Measurements from ENCODE around the gene NCAM2. TPM values are rescaled to one million over a fixed set of nuclear protein-coding genes. Genes with fewer than 3 reads are reported as not detected.

The NCAM2 gene
- total and polyA plus RNA-seq, 2 of the 4 experiments (the other 2 are of a cell fraction) = 2.7 to 5.0 TPM

DNA sequence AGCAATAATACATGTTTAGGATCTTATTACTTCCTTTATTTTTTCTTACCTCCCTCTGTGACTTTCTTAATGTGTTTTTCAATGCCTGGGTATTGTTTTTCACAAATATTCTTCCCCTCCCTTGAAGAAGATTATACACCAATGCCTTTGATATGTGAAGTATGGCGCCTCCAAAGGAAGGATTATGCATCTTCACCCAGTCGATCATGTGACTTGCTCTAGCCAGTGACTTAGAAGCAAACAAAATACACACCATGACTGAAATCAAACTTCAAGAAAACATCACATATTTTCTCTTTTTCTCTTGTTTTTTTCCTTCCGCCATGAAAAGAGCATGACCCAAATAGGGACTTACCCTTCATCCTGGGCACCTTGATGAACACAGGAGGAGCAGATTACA lies 297.1 kb downstream of the NCAM2 start:
- H3K9me1 ChIP-seq (ENCODE audit: insufficient read depth, low read length) = no peaks in the 10 kb centered on the region; the same call in 1 of the 2 replicates
- no CpG with 5 or more reads among the region's 3 CpGs for WGBS, 2 experiments (ENCODE audit: extremely low coverage in 2 of 2, insufficient read length in 1 of 2)
- H3K27ac ChIP-seq (ENCODE audit: insufficient read depth, low read length) = no peak overlapping the region
- no peak overlapping the region for H3K4ac ChIP-seq (ENCODE audit: low read depth, low read length)
- H2AFZ ChIP-seq (replicated peaks; ENCODE audit: low read length, poor library complexity) = no peak overlapping the region
- CTCF ChIA-PET = no interaction called here
- H4K91ac ChIP-seq (ENCODE audit: insufficient read depth, low read depth, low read length) = no peak overlapping the region
- DNase-seq (no peak), ATAC-seq (ENCODE audit: low read depth) (no peak)
- in situ Hi-C loops (cut with MboI; ENCODE audit: low sequenced_read_pairs) = no loop called here
- no peak overlapping the region for H4K5ac ChIP-seq (ENCODE audit: low read depth, low read length)
- no peak overlapping the region for H3K4me2 ChIP-seq (ENCODE audit: low read depth, low read length)
- no peak overlapping the region for H2BK5ac ChIP-seq (ENCODE audit: low read depth, low read length, poor library complexity, severe bottlenecking)
- dilution Hi-C loops (cut with HindIII; ENCODE audit: low sequenced_read_pairs, unreplicated experiment) = no loop called here
- H3K14ac ChIP-seq (replicated peaks; ENCODE audit: low read depth, low read length) = no peak overlapping the region
- H2AK5ac ChIP-seq (ENCODE audit: low read depth, low read length) = no peak overlapping the region
- H3K18ac ChIP-seq (ENCODE audit: low read depth, low read length) = no peak overlapping the region
- no TSS peak for BruUV-seq (replicated peaks)
- H3K9ac ChIP-seq (ENCODE audit: low read depth, low read length) = no peak overlapping the region
- H3K4me3 ChIP-seq (ENCODE audit: insufficient read depth, low read depth, low read length) = no peak overlapping the region
- intact Hi-C loops (cut with micrococcal nuclease) = no loop called here
- no peak overlapping the region for H2BK20ac ChIP-seq (ENCODE audit: low read depth, low read length)
- no peak overlapping the region for H2AK9ac ChIP-seq (replicated peaks; ENCODE audit: low read depth, low read length, poor library complexity)
- no peak overlapping the region for H4K8ac ChIP-seq (ENCODE audit: low read depth in 2 of 2, low read length in 2 of 2)
- no peaks in the 10 kb centered on the region for H3K9me3 ChIP-seq (ENCODE audit: control insufficient read depth, insufficient read depth, low read length)
- no peaks in the 10 kb centered on the region for H3K79me1 ChIP-seq (ENCODE audit: low read depth in 1 of 2, low read length in 2 of 2)
- H2BK120ac ChIP-seq (ENCODE audit: low read depth, low read length) = no peak overlapping the region
- H3K56ac ChIP-seq (ENCODE audit: extremely low read depth, insufficient read depth, low read length) = no peak overlapping the region
- POLR2A ChIA-PET (ENCODE audit: unreplicated experiment) = no interaction called here
- H3K27me3 ChIP-seq (ENCODE audit: control insufficient read depth, insufficient read depth, low read length) = no peaks in the 10 kb centered on the region
- no peak for TF ChIP-seq FOS (IDR thresholded peaks at IDR 0.05; ENCODE audit: low read depth, low read length)
- no peak for TF ChIP-seq BHLHE40 (IDR thresholded peaks at IDR 0.05; ENCODE audit: low read depth, low read length)
- H3K36me3 ChIP-seq (ENCODE audit: control insufficient read depth, insufficient read depth, low read length) = no peaks in the 10 kb centered on the region
- no peak overlapping the region for H2BK15ac ChIP-seq (ENCODE audit: low read depth, low read length)
- H4K20me1 ChIP-seq (ENCODE audit: insufficient read depth, low read length) = no peaks in the 10 kb centered on the region
- H3K4me1 ChIP-seq (ENCODE audit: control insufficient read depth, insufficient read depth, low read length) = no peaks in the 10 kb centered on the region
- no peak overlapping the region for H3K23ac ChIP-seq (ENCODE audit: low read depth, low read length)
